Measurements from ENCODE around the gene TRERF1.

DNA sequence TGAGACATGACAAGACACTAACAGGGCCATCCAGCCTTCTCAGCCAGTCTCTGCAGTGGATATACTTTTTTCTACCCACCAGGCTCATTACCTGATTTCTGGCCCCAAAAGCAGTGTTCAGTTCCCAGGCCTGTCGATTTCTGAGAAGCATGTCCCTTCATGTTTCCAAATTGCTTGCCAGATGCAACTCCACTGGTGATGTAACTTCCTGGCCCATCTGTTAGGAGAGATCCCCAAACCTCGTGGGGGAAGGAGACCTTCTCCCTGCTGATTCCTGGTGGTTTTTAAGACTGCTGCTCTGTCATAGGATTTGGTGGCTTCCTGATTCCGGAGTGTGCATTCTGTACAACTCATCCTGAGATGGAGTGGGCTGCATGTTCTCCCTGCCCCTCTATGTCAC, 202.4 kb downstream of the TRERF1 start:
- TF ChIP-seq, protein P1, sequence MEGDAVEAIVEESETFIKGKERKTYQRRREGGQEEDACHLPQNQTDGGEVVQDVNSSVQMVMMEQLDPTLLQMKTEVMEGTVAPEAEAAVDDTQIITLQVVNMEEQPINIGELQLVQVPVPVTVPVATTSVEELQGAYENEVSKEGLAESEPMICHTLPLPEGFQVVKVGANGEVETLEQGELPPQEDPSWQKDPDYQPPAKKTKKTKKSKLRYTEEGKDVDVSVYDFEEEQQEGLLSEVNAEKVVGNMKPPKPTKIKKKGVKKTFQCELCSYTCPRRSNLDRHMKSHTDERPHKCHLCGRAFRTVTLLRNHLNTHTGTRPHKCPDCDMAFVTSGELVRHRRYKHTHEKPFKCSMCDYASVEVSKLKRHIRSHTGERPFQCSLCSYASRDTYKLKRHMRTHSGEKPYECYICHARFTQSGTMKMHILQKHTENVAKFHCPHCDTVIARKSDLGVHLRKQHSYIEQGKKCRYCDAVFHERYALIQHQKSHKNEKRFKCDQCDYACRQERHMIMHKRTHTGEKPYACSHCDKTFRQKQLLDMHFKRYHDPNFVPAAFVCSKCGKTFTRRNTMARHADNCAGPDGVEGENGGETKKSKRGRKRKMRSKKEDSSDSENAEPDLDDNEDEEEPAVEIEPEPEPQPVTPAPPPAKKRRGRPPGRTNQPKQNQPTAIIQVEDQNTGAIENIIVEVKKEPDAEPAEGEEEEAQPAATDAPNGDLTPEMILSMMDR (IDR thresholded peaks at IDR 0.05) = no peak
- TF ChIP-seq POLR2A (IDR thresholded peaks at IDR 0.05) = no peak

All from testis (tissue), 2 donors.